Spleen (tissue), 7 donors: ENCODE measurements around the gene NLK.

Source experiments
- CTCF ChIP-seq, 11 experiments: fragments of 200-600 bp in 7 of 11; fragments of 450-650 bp in 4 of 11; sonication (generic) in 4 of 11; IDR thresholded peaks in 8 of 11; conservative IDR thresholded peaks in 3 of 11; 1 replicate in 7 of 11; 2 replicates in 4 of 11; pipeline versions ENCODE4 v1.4.0 to v1.8.0; 2016 to 2021; ENCODE audit warnings: antibody characterized with exemption in 11 of 11, inconsistent platforms in 4 of 11, mild to moderate bottlenecking in 1 of 11
- POLR2A ChIP-seq, 3 donors: fragments of 450-650 bp; IDR thresholded peaks; one replicate each; pipeline ENCODE4 v1.5.1; 2017; ENCODE audit warnings: antibody characterized with exemption in 3 of 3, mild to moderate bottlenecking in 1 of 3
- POLR2AphosphoS5 ChIP-seq, 3 donors: sonication (generic); formaldehyde crosslinking; IDR thresholded peaks; one replicate each; pipeline ENCODE4 v1.5.1; 2017; ENCODE audit warnings: antibody characterized with exemption in 3 of 3
- donor health status: DM: no; HTN: no; CAD: no; lungs with moderate emphysema.
- donor health status: DM: no; HTN: no; CAD: no.
- donor health status: DM: no; HTN: no; CAD: no.

- TF ChIP-seq CTCF (IDR thresholded peaks at IDR 0.05 in 8 of 11, conservative IDR thresholded peaks at IDR 0.05 in 3 of 11) (no peak), POLR2A (IDR thresholded peaks at IDR 0.05) (no peak), POLR2AphosphoS5 (IDR thresholded peaks at IDR 0.05) (no peak)
These were observed 104.5 kb downstream of the NLK start for GRCh38 chr17:28147017-28147416.
